Fibroblast of skin of right biceps (primary cell): ENCODE data around the gene ACSM6.
A peak's percentile ranks its signal among the peaks of the same experiment; 100 is the strongest.
"Not testable (repeated sequence)": the region's sequence is repeated elsewhere in the genome, so short reads cannot be mapped to it uniquely, and the experiment has no call there.

Experiments used
- DNase-seq: peaks from one replicate; pipeline ENCODE4 v3.0.0-alpha.2; 2013

Gene ACSM6

GRCh38 chr10:95217476-95217875 lies 23.4 kb downstream of the ACSM6 start:
- DNase-seq: peak; percentile 50

DNA sequence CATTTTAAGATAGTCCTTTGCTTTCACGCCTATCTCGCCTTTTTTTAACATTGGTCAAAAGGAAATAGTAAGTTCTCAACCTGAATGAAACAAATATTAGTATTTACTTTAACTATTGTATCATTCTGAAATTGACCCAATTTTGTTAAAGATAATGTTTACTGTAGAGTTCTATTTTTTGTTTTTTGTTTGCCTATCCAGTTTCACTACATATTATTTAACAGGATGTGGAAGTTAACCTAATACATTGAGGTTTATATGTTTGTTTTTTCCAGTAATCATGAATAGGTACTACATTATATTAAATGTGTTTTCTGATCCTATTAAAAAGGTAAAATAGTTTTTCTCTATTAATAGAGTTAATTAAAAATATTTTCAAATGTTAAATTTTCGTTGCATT lies 26.5 kb downstream of the ACSM6 start:
- DNase-seq: no peak

- peak; percentile 58 for DNase-seq
Observed at GRCh38 chr10:95221124-95221523, 27.1 kb downstream of the ACSM6 start.

GRCh38 chr10:95225136-95225535 lies 31.1 kb downstream of the ACSM6 start:
- no peak for DNase-seq

DNA sequence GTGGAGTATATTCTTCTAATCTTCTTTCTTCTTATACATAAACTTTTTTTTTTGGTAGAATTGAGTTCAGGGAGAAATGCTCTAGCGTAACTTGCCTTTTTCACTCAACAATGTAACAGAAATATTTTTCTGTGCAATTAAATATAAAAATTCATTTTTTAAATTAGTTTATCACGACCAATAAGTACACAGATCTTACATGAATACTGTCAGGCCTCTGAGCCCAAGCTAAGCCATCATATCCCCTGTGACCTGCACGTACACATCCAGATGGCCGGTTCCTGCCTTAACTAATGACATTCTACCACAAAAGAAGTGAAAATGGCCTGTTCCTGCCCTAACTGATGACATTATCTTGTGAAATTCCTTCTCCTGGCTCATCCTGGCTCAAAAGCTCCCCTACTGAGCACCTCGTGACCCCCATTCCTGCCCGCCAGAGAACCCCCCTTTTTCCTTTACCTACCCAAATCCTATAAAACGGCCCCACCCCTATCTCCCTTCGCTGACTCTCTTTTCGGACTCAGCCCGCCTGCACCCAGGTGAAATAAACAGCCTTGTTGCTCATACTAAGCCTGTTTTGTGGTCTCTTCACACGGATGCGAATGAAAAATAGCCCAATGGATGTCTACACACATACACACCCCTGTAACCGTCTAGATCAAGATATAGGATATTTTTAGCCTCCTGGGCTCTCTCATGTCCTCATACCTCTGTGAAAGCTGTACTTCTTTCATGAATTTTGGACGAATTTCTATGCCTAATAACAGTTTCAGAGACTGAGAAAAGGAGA lies 35.1 kb downstream of the ACSM6 start:
- not testable (repeated sequence) for DNase-seq

- peak; percentile 99 for DNase-seq
Observed at GRCh38 chr10:95229724-95230627, 35.9 kb downstream of the ACSM6 start.

DNA sequence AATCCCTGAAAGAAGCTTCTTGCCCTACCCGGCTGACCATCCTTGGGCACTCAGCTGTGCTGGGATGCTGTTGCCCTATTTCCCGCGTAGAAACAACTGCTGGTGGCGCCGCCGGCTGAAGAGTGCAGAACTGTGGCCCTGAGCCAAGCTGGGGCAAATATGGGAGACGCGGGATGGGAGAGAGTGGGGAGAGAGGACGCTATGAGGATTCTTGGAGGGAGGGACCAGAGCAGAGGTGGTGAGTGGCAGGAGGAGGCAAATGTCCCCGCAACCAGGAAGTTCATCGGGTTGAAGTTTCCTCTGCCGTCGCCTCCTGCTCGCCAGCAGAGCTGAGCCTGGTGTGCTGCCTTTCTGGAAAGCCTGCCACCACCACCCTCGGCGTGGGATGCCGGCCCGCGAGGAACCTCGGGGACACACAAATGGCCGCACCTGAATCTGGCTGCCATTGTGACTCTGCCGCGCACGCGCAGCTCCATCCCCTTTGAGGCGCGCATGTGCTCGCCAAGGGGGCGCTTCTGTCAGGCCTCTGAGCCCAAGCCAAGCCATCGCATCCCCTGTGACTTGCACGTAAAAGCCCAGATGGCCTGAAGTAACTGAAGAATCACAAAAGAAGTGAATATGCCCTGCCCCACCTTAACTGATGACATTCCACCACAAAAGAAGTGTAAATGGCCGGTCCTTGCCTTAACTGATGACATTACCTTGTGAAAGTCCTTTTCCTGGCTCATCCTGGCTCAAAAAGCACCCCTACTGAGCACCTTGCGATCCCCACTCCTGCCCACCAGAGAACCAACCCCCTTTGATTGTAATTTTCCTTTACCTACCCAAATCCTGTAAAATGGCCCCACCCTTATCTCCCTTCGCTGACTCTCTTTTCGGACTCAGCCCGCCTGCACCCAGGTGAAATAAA lies 36.9 kb downstream of the ACSM6 start:
- not testable (repeated sequence) for DNase-seq

DNA sequence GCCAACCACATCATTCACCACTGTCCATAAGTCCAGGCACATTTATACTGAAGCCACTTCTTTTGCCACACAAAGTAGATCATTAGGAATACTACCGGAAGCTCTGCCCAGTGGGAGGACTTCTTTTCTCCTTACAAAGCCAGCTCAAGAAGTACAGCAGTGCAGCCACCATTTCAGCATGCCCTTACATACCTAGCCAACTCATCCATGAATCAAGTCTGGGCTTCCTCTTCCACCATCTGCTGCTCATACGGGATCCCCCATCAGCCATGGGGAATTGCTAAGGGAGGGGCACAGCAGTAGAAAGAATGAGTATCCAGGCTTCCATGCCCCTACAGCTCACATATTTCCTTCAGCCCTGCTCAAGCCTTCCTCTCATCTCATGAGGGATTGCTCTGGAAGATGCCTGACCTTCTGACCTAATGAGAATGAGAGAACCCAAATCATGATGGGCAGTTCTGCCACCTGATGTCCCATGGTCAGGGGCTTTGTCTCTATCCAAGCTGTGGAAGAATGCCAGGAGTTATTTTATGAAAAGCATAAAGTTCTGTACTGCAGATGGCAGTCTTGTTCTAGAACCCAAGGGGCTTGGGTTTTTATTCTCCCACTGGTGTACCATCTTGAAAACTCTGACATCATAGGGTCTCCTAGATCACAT lies 39.5 kb downstream of the ACSM6 start:
- no peak for DNase-seq

GRCh38 chr10:95234951-95235350 lies 40.9 kb downstream of the ACSM6 start:
- DNase-seq: no peak

DNA sequence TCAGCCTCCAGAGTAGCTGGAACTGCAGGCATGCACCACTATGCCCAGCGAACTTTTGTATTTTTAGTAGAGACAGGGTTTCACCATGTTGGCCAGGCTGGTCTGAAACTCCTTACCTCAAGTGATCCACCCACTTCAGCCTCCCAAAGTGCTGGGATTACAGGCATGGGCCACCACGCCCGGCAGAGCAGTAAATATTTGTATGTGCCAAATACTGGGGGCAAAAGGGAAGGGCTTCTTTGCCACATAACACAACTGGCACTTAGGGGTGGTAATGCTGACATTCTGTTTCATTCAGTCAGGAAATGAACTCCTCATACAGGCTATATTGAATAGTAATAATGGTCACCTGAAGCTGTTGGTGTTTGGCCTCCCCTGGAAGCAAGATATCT lies 41.6 kb downstream of the ACSM6 start:
- no peak for DNase-seq

DNA sequence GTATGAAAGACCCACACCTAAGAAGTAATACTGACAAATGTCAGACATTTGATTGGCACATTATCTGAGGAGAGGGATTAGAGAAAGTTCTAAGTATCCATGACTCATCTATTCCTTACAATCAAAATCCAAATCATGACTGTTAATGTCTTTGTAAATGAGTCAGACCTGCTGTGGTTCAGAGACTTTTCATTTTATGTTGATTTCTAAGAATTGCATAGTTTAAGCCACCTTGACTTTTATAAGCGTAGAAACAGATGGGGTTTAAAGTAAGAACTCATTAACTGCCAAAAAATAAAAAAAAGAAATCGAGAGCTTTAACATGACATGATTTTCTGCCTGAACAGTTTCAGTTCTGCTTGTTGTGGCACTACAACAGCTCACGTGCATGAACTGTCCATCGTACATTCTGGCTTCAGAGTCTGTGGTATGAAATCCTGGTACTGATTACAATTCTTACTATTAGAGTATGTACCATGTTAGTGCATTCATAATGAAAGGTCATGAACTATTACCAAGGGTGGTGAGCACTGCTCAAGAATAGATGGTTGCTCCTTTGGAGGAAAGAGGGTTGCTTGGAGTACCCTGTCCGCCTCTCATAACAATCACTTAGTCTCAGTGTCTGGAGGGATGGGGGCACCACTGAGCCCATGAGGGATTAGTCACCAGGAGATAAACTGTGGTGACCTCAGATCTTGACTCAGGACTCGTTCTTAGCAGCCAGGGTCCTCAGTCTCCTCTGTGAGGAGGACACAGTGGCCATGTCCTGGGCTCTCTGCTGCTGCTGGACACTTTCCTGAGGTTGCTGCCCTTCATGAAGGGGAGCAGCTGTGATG lies 42.2 kb downstream of the ACSM6 start:
- DNase-seq: peak; percentile 80

- DNase-seq: no peak
Observed at GRCh38 chr10:95237376-95238170, 43.5 kb downstream of the ACSM6 start.

GRCh38 chr10:95240096-95240495 lies 46.1 kb downstream of the ACSM6 start:
- not testable (repeated sequence) for DNase-seq

- DNase-seq: no peak
Observed at GRCh38 chr10:95240811-95241210, 46.8 kb downstream of the ACSM6 start.

- no peak for DNase-seq
Observed at GRCh38 chr10:95241533-95241932, 47.5 kb downstream of the ACSM6 start.

GRCh38 chr10:95242581-95243317 lies 48.7 kb downstream of the ACSM6 start:
- DNase-seq: peak; percentile 53

DNA sequence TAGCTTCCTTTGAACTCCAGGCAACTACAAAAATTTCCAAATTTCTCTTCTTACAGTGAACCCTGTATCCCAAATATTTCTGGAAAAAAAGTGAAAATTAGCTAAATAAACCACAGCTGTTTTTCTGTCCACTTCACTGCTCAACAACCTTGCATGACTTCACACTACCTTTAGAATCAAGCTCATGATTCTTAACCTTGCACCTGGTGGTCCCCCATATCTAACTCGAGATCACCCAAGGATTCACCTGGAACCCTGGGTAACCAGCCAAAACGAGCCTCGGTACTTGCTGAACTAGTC lies 49.2 kb downstream of the ACSM6 start:
- no peak for DNase-seq

GRCh38 chr10:95244152-95244551 lies 50.1 kb downstream of the ACSM6 start:
- DNase-seq: no peak

GRCh38 chr10:95245425-95246055 lies 51.5 kb downstream of the ACSM6 start:
- no peak for DNase-seq
